ENCODE measurements around the gene NR5A1.

NR5A1 gene

GRCh38 chr9:124479947-124480620 lies 27.1 kb downstream of the NR5A1 start:
- FAIRE-seq: no peak

- FAIRE-seq: no peak
Measured at GRCh38 chr9:124479371-124479770, 27.8 kb downstream of the NR5A1 start.

GRCh38 chr9:124478354-124478753 lies 28.8 kb downstream of the NR5A1 start:
- FAIRE-seq: no peak

DNA sequence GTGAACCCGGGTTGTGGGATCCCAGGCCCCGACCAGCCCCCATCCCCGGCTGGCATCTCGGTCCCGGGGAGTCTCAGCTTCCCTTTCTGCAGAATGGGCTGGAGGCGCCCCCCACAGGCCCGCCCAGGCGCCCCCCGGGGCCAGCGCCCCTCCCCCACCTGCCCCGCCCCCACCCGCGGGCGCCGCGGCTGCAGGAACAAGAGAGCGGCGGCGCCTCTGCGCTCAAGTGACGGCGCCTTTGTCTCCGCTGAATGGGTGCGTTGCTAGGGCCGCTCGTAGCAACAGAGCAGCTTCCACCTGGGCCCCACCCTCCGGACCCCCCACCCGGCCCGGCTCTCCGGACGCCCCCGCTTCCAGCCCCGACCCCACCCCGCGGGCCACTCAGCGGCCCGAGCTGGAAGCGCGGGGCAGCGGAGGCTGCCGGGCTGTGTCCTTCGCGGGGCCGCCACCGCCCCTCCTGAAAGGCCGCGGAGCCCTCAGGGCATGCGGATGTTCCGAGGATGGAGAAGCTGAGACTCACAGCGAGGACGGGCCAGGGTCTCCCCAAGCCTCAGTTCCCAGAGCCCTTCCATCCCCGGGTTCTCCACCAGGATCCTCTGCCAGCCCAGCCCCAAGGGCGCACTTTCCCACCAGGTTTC lies 29.4 kb downstream of the NR5A1 start:
- no peak for FAIRE-seq

DNA sequence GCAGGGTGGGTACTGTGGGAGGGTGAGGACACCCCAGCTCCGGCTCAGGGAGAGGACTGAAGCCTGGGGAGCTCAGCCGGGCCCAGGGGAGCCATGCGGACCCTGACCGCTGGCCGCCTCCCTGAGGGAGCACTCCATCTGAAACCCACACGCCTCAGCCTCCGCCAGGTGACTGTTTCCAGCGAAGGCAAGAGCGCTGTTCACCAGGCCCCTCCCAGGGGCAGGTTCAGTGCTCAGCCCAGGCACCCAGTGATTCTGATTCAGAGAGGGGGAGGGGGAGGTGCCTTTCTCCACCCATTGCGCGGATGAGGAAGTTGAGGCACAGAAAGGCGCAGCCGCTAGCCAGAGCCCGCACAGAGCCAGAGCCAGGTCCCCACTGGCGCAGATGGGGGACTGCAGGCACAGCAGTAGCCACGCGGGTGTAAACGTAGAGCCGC lies 30.0 kb downstream of the NR5A1 start:
- no peak for FAIRE-seq

DNA sequence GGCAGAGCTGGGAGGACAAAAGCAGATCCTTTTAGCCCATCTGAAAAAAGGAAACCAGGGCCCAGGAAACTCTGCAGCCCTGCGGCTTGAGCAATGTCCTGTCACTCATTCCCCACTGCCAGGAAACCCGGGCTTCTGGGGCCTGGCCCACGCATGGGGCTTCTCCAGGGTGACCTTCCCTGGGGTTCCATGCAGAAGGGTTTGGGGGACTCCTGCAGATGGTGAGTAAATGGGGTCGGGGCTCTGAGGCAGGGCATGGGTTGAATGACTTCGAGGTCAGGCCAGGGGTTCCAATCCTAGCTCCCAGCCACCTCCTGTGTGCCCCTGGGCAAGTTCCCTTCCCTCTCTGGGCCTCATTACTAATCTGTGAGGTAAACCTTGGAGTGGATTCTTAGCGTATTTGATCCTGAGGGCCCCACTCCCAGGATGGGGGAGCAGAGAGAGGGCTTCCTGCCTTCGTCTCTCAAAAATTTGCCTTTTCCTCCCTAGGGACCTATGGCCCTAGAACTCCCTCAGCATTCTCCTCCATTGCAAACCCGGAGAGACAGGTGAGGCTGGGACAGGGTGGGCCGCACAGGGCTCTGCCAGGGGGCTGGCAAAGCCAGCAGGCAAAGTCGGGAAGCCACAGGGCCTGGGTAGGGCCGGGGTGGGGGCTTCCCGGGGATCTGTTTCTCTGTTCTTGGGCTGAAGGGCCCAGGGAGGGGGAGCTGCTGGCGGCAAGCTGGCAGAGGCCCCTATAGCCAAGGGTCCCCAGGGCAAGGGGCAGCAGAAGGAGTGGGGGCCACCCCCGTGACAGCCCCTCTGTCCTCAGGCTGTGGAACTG lies 31.1 kb downstream of the NR5A1 start:
- FAIRE-seq: no peak

DNA sequence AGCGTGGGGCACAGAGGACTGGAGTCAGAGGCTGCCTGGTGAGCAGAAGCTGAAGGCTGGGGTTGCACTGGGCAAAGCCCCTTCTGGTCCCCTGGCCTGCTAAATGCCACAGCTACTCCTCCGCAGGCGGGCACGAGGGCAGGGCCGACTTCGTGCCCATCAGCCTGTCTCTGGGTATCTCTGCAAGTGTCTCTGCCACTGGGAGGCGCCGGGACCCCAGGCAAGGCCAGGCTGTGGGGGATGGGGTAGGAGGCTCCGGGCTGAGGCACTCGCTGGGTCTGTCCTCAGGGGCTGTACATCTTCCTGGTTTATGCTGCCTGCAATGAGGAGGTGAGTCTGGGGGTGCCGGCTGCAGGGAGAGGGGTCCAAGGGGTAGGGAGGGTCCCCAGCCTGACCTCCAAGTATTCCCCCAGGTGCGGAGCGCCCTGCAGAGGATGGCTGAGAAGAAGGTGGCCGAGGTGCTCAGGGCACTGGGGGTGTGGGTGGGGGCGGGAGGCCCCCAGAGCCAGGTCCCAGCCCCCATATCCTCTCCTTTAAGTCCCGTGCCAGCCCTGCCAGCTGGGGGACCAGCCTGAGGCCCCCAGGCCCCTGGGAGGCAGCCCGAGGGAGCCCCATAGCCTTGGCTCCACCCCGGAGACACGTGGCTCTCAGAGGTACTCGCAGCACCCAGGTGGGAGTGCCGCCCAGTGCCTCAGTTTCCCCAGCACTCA lies 31.9 kb downstream of the NR5A1 start:
- FAIRE-seq: no peak

- FAIRE-seq: no peak
Measured at GRCh38 chr9:124474151-124474550, 33.0 kb downstream of the NR5A1 start.

DNA sequence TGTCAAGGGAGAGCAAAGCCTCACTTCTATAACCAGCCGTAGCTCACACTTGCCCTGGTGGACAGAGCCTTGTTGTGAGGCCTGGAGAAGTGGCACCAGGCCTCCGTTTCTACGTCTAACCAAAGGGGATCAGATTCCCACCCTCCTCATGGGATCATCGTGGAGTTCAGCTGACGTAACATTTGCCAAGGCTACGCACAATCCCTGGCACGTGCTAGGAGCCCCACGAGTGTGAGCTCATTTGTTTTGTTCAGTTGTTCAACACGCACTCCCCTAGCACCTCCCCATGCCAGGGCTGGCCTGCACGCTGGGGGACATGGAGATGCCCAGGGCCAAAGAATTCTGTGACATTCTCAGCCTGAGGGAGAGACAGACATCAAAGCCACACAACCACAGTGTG lies 33.9 kb downstream of the NR5A1 start:
- FAIRE-seq: no peak

DNA sequence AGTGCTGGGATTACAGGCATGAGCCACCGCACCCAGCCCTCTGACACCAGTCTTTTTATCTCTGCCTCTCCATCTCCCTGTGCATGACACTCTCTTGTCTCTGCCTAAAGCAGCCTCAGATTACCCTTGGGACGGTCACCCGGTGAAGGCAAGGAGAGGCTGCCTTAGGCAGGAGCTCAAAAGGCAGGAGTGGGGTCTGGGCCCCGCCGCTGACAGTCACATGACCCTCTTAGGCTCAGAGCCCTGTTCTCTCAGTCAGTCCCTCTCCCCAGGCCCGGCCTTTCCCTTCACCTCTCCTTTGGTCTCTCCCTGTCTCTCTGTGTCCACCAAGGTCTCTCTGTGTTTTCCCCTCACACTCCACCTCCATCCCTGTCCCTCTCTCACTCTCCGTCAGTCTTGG lies 34.4 kb downstream of the NR5A1 start:
- no peak for FAIRE-seq

- FAIRE-seq: no peak
Measured at GRCh38 chr9:124471761-124472160, 35.4 kb downstream of the NR5A1 start.

- FAIRE-seq: no peak
Measured at GRCh38 chr9:124470726-124471125, 36.5 kb downstream of the NR5A1 start.

DNA sequence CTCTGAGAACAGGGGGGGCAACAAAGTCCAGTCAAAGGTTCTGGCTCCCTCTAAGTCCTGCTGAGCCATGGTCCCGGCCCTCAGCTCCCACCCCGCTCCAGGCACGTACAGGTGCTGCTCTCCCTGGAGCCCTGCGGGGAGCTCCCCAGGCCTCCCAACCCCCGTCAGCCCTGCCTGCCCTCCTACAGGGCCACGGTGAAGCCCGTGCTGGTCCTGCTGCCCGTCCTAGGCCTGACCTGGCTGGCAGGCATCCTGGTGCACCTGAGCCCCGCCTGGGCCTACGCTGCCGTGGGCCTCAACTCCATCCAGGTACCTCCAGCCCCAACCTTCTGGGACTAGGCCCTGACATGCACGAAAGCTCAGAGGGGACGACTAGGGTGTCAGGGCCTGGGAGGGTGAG lies 36.9 kb downstream of the NR5A1 start:
- FAIRE-seq: no peak

GRCh38 chr9:124469011-124469832 lies 38.0 kb downstream of the NR5A1 start:
- no peak for FAIRE-seq

- no peak for FAIRE-seq
Measured at GRCh38 chr9:124468061-124468740, 39.0 kb downstream of the NR5A1 start.

GRCh38 chr9:124467410-124468060 lies 39.7 kb downstream of the NR5A1 start:
- FAIRE-seq: no peak

- no peak for FAIRE-seq
Measured at GRCh38 chr9:124465736-124466135, 41.5 kb downstream of the NR5A1 start.

DNA sequence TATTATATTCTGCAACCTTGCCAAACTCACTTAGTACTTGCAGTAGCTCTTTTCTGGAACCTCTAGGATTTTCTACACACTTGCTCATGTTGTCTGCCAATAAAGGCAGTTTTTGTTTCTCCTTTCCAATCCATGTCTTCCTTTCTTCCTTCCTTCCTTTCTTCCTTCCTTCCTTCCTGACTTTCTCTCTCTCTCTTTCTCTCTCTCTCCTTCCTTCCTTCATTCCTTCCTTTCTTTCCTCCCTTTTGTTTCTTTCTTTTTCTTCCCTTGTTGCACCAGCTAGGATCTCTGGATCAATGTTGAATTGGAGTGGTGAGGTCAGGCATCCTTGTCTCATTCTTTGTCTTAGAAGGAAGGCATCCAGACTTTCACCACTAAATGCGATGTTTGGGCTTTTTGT lies 44.5 kb downstream of the NR5A1 start:
- no peak for FAIRE-seq

DNA sequence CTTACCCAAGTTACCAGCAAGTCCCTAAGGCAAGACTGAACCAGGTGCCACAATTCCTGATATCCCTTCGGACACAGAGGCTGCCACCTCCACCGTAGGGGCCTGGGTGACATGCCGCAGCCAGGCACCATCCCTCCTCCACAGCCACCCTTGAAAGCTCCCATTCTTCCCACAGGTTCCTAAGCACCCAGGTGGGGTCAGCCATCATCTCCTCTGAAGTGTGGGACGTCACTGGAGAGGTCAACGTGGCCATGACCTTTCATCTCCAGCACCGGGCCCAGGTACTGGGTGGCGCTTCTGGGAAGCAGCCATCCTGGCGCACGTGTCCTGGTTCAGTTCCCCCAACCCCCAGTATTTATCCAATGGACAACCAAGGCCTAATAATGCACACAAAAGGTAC lies 48.8 kb downstream of the NR5A1 start:
- FAIRE-seq: no peak

DNA sequence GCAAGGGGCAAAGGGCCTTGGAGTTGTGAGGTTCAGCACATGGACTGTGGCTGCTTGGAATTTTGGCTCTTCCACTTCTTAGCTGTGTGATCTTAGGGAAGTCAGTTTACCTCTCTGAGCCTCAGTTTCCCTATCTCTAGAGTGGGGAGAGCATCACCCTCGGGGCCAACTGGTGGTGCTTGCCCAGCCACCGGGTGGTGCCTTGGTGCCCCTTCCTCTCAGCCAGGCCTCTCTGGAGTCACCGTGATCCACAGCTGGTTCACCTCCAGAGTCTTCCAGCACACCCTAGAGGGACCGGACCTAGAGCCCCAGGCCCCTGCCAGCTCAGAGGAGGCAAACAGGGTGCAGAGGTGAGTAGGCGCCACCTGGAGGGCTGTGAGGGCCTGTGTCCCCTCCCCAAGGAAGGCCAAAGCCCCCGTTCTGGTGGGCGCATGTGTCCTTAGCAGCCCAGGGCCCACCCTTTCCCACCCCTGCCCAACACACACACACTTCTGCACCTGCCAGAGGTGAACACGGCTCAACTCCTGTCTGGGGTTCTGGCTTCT lies 49.2 kb downstream of the NR5A1 start:
- no peak for FAIRE-seq

Data from A204.1 (cell line).